HepG2 (cell line): ENCODE results near the gene THADA. TPM values are rescaled to one million over a fixed set of nuclear protein-coding genes. Genes with fewer than 3 reads are reported as not detected.

Experiments used
- AKAP8 ChIP-seq: sonication (generic); formaldehyde crosslinking; IDR thresholded peaks from 2 replicates; pipeline ENCODE4 v1.5.1; 2020; ENCODE audit warnings: mild to moderate bottlenecking, missing genetic modification reagents
- BORCS8-MEF2B ChIP-seq: sonication (generic); formaldehyde crosslinking; IDR thresholded peaks from 2 replicates; pipeline ENCODE4 v1.8.0; 2022; ENCODE audit warnings: mild to moderate bottlenecking, missing genetic modification reagents
- CAMTA2 ChIP-seq: sonication (generic); formaldehyde crosslinking; IDR thresholded peaks from 2 replicates; pipeline ENCODE4 v1.4.0; 2020; ENCODE audit warnings: mild to moderate bottlenecking, missing genetic modification reagents, borderline replicate concordance
- CENPBD1 ChIP-seq: sonication (generic); formaldehyde crosslinking; IDR thresholded peaks from 2 replicates; pipeline ENCODE4 v1.8.0; 2022; ENCODE audit warnings: missing genetic modification reagents, low read depth, mild to moderate bottlenecking, borderline replicate concordance
- DDIT3 ChIP-seq: sonication (generic); formaldehyde crosslinking; IDR thresholded peaks from 2 replicates; pipeline ENCODE4 v1.4.0; 2020; ENCODE audit warnings: mild to moderate bottlenecking, missing genetic modification reagents
- FOXO1 ChIP-seq: sonication (generic); formaldehyde crosslinking; IDR thresholded peaks from 2 replicates; pipeline ENCODE4 v1.4.0; 2020; ENCODE audit warnings: missing genetic modification reagents
- IKZF5 ChIP-seq: IDR thresholded peaks from 2 replicates; pipeline ENCODE4 v1.6.1; 2018; ENCODE audit warnings: missing genetic modification reagents, mild to moderate bottlenecking, missing compliant biosample characterization
- KDM4B ChIP-seq: sonication (generic); formaldehyde crosslinking; IDR thresholded peaks from 2 replicates; pipeline ENCODE4 v1.4.0; 2020; ENCODE audit warnings: missing genetic modification reagents
- MATR3 ChIP-seq: sonication (generic); formaldehyde crosslinking; IDR thresholded peaks from 2 replicates; pipeline ENCODE4 v1.4.0; 2020; ENCODE audit warnings: missing genetic modification reagents
- MLXIP ChIP-seq: sonication (generic); formaldehyde crosslinking; IDR thresholded peaks from 2 replicates; pipeline ENCODE4 v1.9.0; 2021; ENCODE audit warnings: missing genetic modification reagents, borderline replicate concordance
- MZF1 ChIP-seq: sonication (generic); formaldehyde crosslinking; IDR thresholded peaks from 2 replicates; pipeline ENCODE4 v1.8.1; 2023; ENCODE audit warnings: mild to moderate bottlenecking, missing genetic modification reagents, borderline replicate concordance
- NR1H2 ChIP-seq: sonication (generic); formaldehyde crosslinking; IDR thresholded peaks from 2 replicates; pipeline ENCODE4 v1.8.1; 2022; ENCODE audit warnings: low read depth, missing genetic modification reagents, borderline replicate concordance
- RFXANK ChIP-seq: IDR thresholded peaks from 2 replicates; pipeline ENCODE4 v1.6.1; 2016
- SMARCE1 ChIP-seq: fragments of 450-650 bp; IDR thresholded peaks from 2 replicates; pipeline ENCODE4 v1.6.1; 2017; ENCODE audit warnings: borderline replicate concordance
- SNAPC5 ChIP-seq: sonication (generic); formaldehyde crosslinking; IDR thresholded peaks from 2 replicates; pipeline ENCODE4 v1.8.1; 2023; ENCODE audit warnings: mild to moderate bottlenecking, missing genetic modification reagents, borderline replicate concordance
- SOX5 ChIP-seq: IDR thresholded peaks from 2 replicates; pipeline ENCODE4 v1.6.1; 2016; ENCODE audit warnings: borderline replicate concordance
- TGIF2 ChIP-seq: IDR thresholded peaks from 2 replicates; pipeline ENCODE4 v1.6.1; 2016; ENCODE audit warnings: control low read depth, missing compliant biosample characterization
- THRA ChIP-seq: sonication (generic); formaldehyde crosslinking; IDR thresholded peaks from 2 replicates; pipeline ENCODE4 v1.4.0; 2020; ENCODE audit warnings: missing genetic modification reagents, borderline replicate concordance
- ZBTB2 ChIP-seq: sonication (generic); formaldehyde crosslinking; IDR thresholded peaks from 2 replicates; pipeline ENCODE4 v1.8.0; 2022; ENCODE audit warnings: low read depth, missing genetic modification reagents
- ZNF230 ChIP-seq: sonication (generic); formaldehyde crosslinking; IDR thresholded peaks from 2 replicates; pipeline ENCODE4 v1.4.0; 2020; ENCODE audit warnings: mild to moderate bottlenecking, missing genetic modification reagents
- ZNF556 ChIP-seq: sonication (generic); formaldehyde crosslinking; IDR thresholded peaks from 2 replicates; pipeline ENCODE4 v1.4.0; 2020; ENCODE audit warnings: mild to moderate bottlenecking, missing genetic modification reagents, borderline replicate concordance
- ZNF576 ChIP-seq: sonication (generic); formaldehyde crosslinking; IDR thresholded peaks from 2 replicates; pipeline ENCODE4 v1.4.0; 2020; ENCODE audit warnings: mild to moderate bottlenecking, missing genetic modification reagents
- ZNF670 ChIP-seq: sonication (generic); formaldehyde crosslinking; IDR thresholded peaks from 2 replicates; pipeline ENCODE4 v1.8.0; 2022; ENCODE audit warnings: mild to moderate bottlenecking, missing genetic modification reagents, borderline replicate concordance
- polyA plus RNA-seq, 8 experiments: library from polyadenylated mRNA; depleted of rRNA in 3 of 8; stranded (reverse) in 7 of 8; unstranded in 1 of 8; fragments of >200 nt; fragmentation: Illumina TruSeq in 4 of 8; extraction: Trizol in 4 of 8; gene quantifications; 2 replicates each; pipeline versions ENCODE4 v1.2.1 to v1.2.3, GENCODE V29; 2011 to 2016; ENCODE audit warnings: low read depth in 4 of 8, missing spikeins in 1 of 8, mixed read lengths in 1 of 8; ENCODE audit not compliant: insufficient read depth in 1 of 8
- total RNA-seq, 5 experiments: library from RNA; depleted of rRNA; stranded (reverse); fragments of >200 nt; fragmentation: Illumina TruSeq; extraction: Trizol; gene quantifications; 2 replicates each; pipeline ENCODE4 v1.2.3, GENCODE V29; 2016; ENCODE audit warnings: low read depth in 1 of 5

THADA gene
- total and polyA plus RNA-seq, 2 of the 13 experiments (the other 11 are each of a cell fraction or from before 2014, with no cell fraction given) = 12.7 to 21.7 TPM

- peak; percentile 34; the same call in 1 of the 2 replicates for TF ChIP-seq IKZF5 (CRISPR knock-in tag)
- TF ChIP-seq AKAP8 (CRISPR knock-in tag) = no peak
- no peak for TF ChIP-seq CENPBD1
- TF ChIP-seq MATR3 (CRISPR knock-in tag) = no peak
- no peak for TF ChIP-seq RFXANK (CRISPR knock-in tag)
- no peak for TF ChIP-seq SNAPC5
- TF ChIP-seq SOX5 = peak; percentile 10; the same call in 1 of the 2 replicates
- 0 out of 2 replicates have a peak, but pooled peaks have one; percentile 42 for TF ChIP-seq CAMTA2
- peak; percentile 55 for TF ChIP-seq KDM4B (CRISPR knock-in tag)
- TF ChIP-seq BORCS8-MEF2B (CRISPR knock-in tag) = peak; percentile 62; the same call in 1 of the 2 replicates
- no peak for TF ChIP-seq NR1H2 (CRISPR knock-in tag)
- TF ChIP-seq MZF1 = no peak
- no peak for TF ChIP-seq DDIT3
- TF ChIP-seq FOXO1 (CRISPR knock-in tag) = no peak
- TF ChIP-seq TGIF2 = no peak
- peak; percentile 23; the same call in 1 of the 2 replicates for TF ChIP-seq THRA (CRISPR knock-in tag)
- no peak for TF ChIP-seq ZNF230 (CRISPR knock-in tag)
- TF ChIP-seq SMARCE1 = no peak
- peak; percentile 77; the same call in 1 of the 2 replicates for TF ChIP-seq ZNF576 (CRISPR knock-in tag)
- TF ChIP-seq ZNF556 (CRISPR knock-in tag) = peak; percentile 43; the same call in 1 of the 2 replicates
- no peak for TF ChIP-seq MLXIP (CRISPR knock-in tag)
- TF ChIP-seq ZNF670 (CRISPR knock-in tag) = no peak
- TF ChIP-seq ZBTB2 (CRISPR knock-in tag) = no peak
Observed at GRCh38 chr2:43224131-43224570, 371.7 kb downstream of the THADA start (continued).
